Measurements from ENCODE around the gene COP1.

Gene COP1

GRCh38 chr1:176122282-176122681 lies 84.8 kb downstream of the COP1 start:
- Histone ChIP-seq H3K79me1 (ENCODE audit: low read depth, low read length) (no peaks in the 10 kb centered on the region), H3K27me3 (ENCODE audit: control insufficient read depth in 3 of 3, insufficient read depth in 3 of 3, low read depth in 1 of 3, low read length in 3 of 3) (no peaks in the 10 kb centered on the region), H3K9me3 (replicated peaks in 1 of 2; ENCODE audit: control insufficient read depth in 2 of 2, insufficient read depth in 1 of 2, low read depth in 1 of 2, low read length in 2 of 2) (peaks cover 0 to 10% of the 10 kb centered on the region in 2 donors), H4K8ac (ENCODE audit: low read depth, low read length) (no peak overlapping the region), H3K27ac (replicated peaks; ENCODE audit: low read length) (no peak overlapping the region), H3K36me3 (replicated peaks in 1 of 2; ENCODE audit: control insufficient read depth in 2 of 2, insufficient read depth in 2 of 2, low read length in 2 of 2) (peaks cover 0 to 31% of the 10 kb centered on the region in 2 donors), H3K23ac (ENCODE audit: low read depth, low read length, poor library complexity) (no peak overlapping the region), H2BK120ac (ENCODE audit: low read depth, low read length) (no peak overlapping the region), H3K14ac (ENCODE audit: low read length) (no peak overlapping the region), H2BK12ac (ENCODE audit: low read length) (no peak overlapping the region), H2BK15ac (ENCODE audit: low read length) (no peak overlapping the region), H3K9ac (ENCODE audit: low read depth, low read length, poor library complexity) (no peak overlapping the region), H3K4me2 (ENCODE audit: insufficient read depth, low read length, poor library complexity, severe bottlenecking) (no peak overlapping the region), H2BK5ac (ENCODE audit: low read length) (no peak overlapping the region), H2AK5ac (ENCODE audit: low read depth, low read length) (no peak overlapping the region), H3K4me3 (ENCODE audit: low read length in 2 of 2) (no peak overlapping the region), H4K91ac (ENCODE audit: low read depth, low read length, poor library complexity) (no peak overlapping the region), H3K4me1 (ENCODE audit: control insufficient read depth in 2 of 2, insufficient read depth in 1 of 2, low read depth in 1 of 2, low read length in 2 of 2) (no peaks in the 10 kb centered on the region), H2AFZ (ENCODE audit: low read length) (no peak overlapping the region), H3K4ac (ENCODE audit: low read length) (no peak overlapping the region), H3K18ac (ENCODE audit: low read length) (no peak overlapping the region)
- no peak for DNase-seq (ENCODE audit: low spot score)
- no CpG with 5 or more reads among the region's 4 CpGs for WGBS, 2 donors (ENCODE audit: extremely low coverage in 2 of 2, insufficient read length in 2 of 2, insufficient replicate concordance in 1 of 2)

GRCh38 chr1:176119549-176119948 lies 87.5 kb downstream of the COP1 start:
- H3K4me2 ChIP-seq (ENCODE audit: insufficient read depth, low read length, poor library complexity, severe bottlenecking): no peak overlapping the region
- H4K91ac ChIP-seq (ENCODE audit: low read depth, low read length, poor library complexity): no peak overlapping the region
- H3K4ac ChIP-seq (ENCODE audit: low read length): no peak overlapping the region
- no CpG with 5 or more reads among the region's 1 CpG for WGBS, 2 donors (ENCODE audit: extremely low coverage in 2 of 2, insufficient read length in 2 of 2, insufficient replicate concordance in 1 of 2)
- H3K79me1 ChIP-seq (ENCODE audit: low read depth, low read length): no peaks in the 10 kb centered on the region
- H2BK12ac ChIP-seq (ENCODE audit: low read length): no peak overlapping the region
- H3K9me3 ChIP-seq (replicated peaks in 1 of 2; ENCODE audit: control insufficient read depth in 2 of 2, insufficient read depth in 1 of 2, low read depth in 1 of 2, low read length in 2 of 2): peaks cover 0 to 10% of the 10 kb centered on the region in 2 donors
- H3K4me3 ChIP-seq (ENCODE audit: low read length in 2 of 2): no peak overlapping the region
- H2AFZ ChIP-seq (ENCODE audit: low read length): no peak overlapping the region
- H3K4me1 ChIP-seq (ENCODE audit: control insufficient read depth in 2 of 2, insufficient read depth in 1 of 2, low read depth in 1 of 2, low read length in 2 of 2): no peaks in the 10 kb centered on the region
- H2BK5ac ChIP-seq (ENCODE audit: low read length): no peak overlapping the region
- no peak overlapping the region for H3K9ac ChIP-seq (ENCODE audit: low read depth, low read length, poor library complexity)
- no peaks in the 10 kb centered on the region for H3K27me3 ChIP-seq (ENCODE audit: control insufficient read depth in 3 of 3, insufficient read depth in 3 of 3, low read depth in 1 of 3, low read length in 3 of 3)
- H2BK15ac ChIP-seq (ENCODE audit: low read length): no peak overlapping the region
- peaks cover 2 to 35% of the 10 kb centered on the region in 2 donors for H3K36me3 ChIP-seq (replicated peaks in 1 of 2; ENCODE audit: control insufficient read depth in 2 of 2, insufficient read depth in 2 of 2, low read length in 2 of 2)
- no peak overlapping the region for H3K14ac ChIP-seq (ENCODE audit: low read length)
- no peak overlapping the region for H3K23ac ChIP-seq (ENCODE audit: low read depth, low read length, poor library complexity)
- no peak for DNase-seq (ENCODE audit: low spot score)
- H2AK5ac ChIP-seq (ENCODE audit: low read depth, low read length): no peak overlapping the region
- no peak overlapping the region for H4K8ac ChIP-seq (ENCODE audit: low read depth, low read length)
- no peak overlapping the region for H3K27ac ChIP-seq (replicated peaks; ENCODE audit: low read length)
- H2BK120ac ChIP-seq (ENCODE audit: low read depth, low read length): no peak overlapping the region
- H3K18ac ChIP-seq (ENCODE audit: low read length): no peak overlapping the region

GRCh38 chr1:176118985-176119384 lies 88.1 kb downstream of the COP1 start:
- no peak overlapping the region for H3K4me3 ChIP-seq (ENCODE audit: low read length in 2 of 2)
- H2AK5ac ChIP-seq (ENCODE audit: low read depth, low read length): no peak overlapping the region
- no peak overlapping the region for H2BK15ac ChIP-seq (ENCODE audit: low read length)
- no peak overlapping the region for H3K4ac ChIP-seq (ENCODE audit: low read length)
- H2BK5ac ChIP-seq (ENCODE audit: low read length): no peak overlapping the region
- no peak overlapping the region for H3K4me2 ChIP-seq (ENCODE audit: insufficient read depth, low read length, poor library complexity, severe bottlenecking)
- DNase-seq (ENCODE audit: low spot score): no peak
- no peak overlapping the region for H4K91ac ChIP-seq (ENCODE audit: low read depth, low read length, poor library complexity)
- no peak overlapping the region for H2BK120ac ChIP-seq (ENCODE audit: low read depth, low read length)
- peaks cover 2 to 39% of the 10 kb centered on the region in 2 donors for H3K36me3 ChIP-seq (replicated peaks in 1 of 2; ENCODE audit: control insufficient read depth in 2 of 2, insufficient read depth in 2 of 2, low read length in 2 of 2)
- H3K9me3 ChIP-seq (replicated peaks in 1 of 2; ENCODE audit: control insufficient read depth in 2 of 2, insufficient read depth in 1 of 2, low read depth in 1 of 2, low read length in 2 of 2): peaks cover 0 to 10% of the 10 kb centered on the region in 2 donors
- no peak overlapping the region for H3K14ac ChIP-seq (ENCODE audit: low read length)
- H2BK12ac ChIP-seq (ENCODE audit: low read length): no peak overlapping the region
- H2AFZ ChIP-seq (ENCODE audit: low read length): no peak overlapping the region
- H3K27me3 ChIP-seq (ENCODE audit: control insufficient read depth in 3 of 3, insufficient read depth in 3 of 3, low read depth in 1 of 3, low read length in 3 of 3): no peaks in the 10 kb centered on the region
- no peaks in the 10 kb centered on the region for H3K4me1 ChIP-seq (ENCODE audit: control insufficient read depth in 2 of 2, insufficient read depth in 1 of 2, low read depth in 1 of 2, low read length in 2 of 2)
- H3K79me1 ChIP-seq (ENCODE audit: low read depth, low read length): no peaks in the 10 kb centered on the region
- H3K27ac ChIP-seq (replicated peaks; ENCODE audit: low read length): no peak overlapping the region
- H4K8ac ChIP-seq (ENCODE audit: low read depth, low read length): no peak overlapping the region
- H3K9ac ChIP-seq (ENCODE audit: low read depth, low read length, poor library complexity): no peak overlapping the region
- H3K23ac ChIP-seq (ENCODE audit: low read depth, low read length, poor library complexity): no peak overlapping the region
- H3K18ac ChIP-seq (ENCODE audit: low read length): no peak overlapping the region

GRCh38 chr1:176111835-176112234 lies 95.3 kb downstream of the COP1 start:
- H3K36me3 ChIP-seq (replicated peaks in 1 of 2; ENCODE audit: control insufficient read depth in 2 of 2, insufficient read depth in 2 of 2, low read length in 2 of 2): peaks cover 2 to 65% of the 10 kb centered on the region in 2 donors
- H3K4ac ChIP-seq (ENCODE audit: low read length): no peak overlapping the region

More at GRCh38 chr1:176111835-176112234, 95.3 kb downstream of the COP1 start:
- no peak overlapping the region for H3K27ac ChIP-seq (replicated peaks; ENCODE audit: low read length)
- no peak overlapping the region for H3K9ac ChIP-seq (ENCODE audit: low read depth, low read length, poor library complexity)
- H3K18ac ChIP-seq (ENCODE audit: low read length): no peak overlapping the region
- no peak for DNase-seq (ENCODE audit: low spot score)
- H2BK120ac ChIP-seq (ENCODE audit: low read depth, low read length): no peak overlapping the region
- H4K8ac ChIP-seq (ENCODE audit: low read depth, low read length): no peak overlapping the region
- no peak overlapping the region for H4K91ac ChIP-seq (ENCODE audit: low read depth, low read length, poor library complexity)
- H2BK5ac ChIP-seq (ENCODE audit: low read length): no peak overlapping the region
- no peaks in the 10 kb centered on the region for H3K4me1 ChIP-seq (ENCODE audit: control insufficient read depth in 2 of 2, insufficient read depth in 1 of 2, low read depth in 1 of 2, low read length in 2 of 2)
- no CpG with 5 or more reads among the region's 1 CpG for WGBS, 2 donors (ENCODE audit: extremely low coverage in 2 of 2, insufficient read length in 2 of 2, insufficient replicate concordance in 1 of 2)
- H2AK5ac ChIP-seq (ENCODE audit: low read depth, low read length): no peak overlapping the region
- H2BK12ac ChIP-seq (ENCODE audit: low read length): no peak overlapping the region
- H3K4me2 ChIP-seq (ENCODE audit: insufficient read depth, low read length, poor library complexity, severe bottlenecking): no peak overlapping the region
- no peak overlapping the region for H3K4me3 ChIP-seq (ENCODE audit: low read length in 2 of 2)
- no peak overlapping the region for H3K14ac ChIP-seq (ENCODE audit: low read length)
- no peak overlapping the region for H2AFZ ChIP-seq (ENCODE audit: low read length)
- no peak overlapping the region for H3K23ac ChIP-seq (ENCODE audit: low read depth, low read length, poor library complexity)
- no peaks in the 10 kb centered on the region for H3K79me1 ChIP-seq (ENCODE audit: low read depth, low read length)
- H2BK15ac ChIP-seq (ENCODE audit: low read length): no peak overlapping the region
- H3K27me3 ChIP-seq (ENCODE audit: control insufficient read depth in 3 of 3, insufficient read depth in 3 of 3, low read depth in 1 of 3, low read length in 3 of 3): no peaks in the 10 kb centered on the region
- no peaks in the 10 kb centered on the region for H3K9me3 ChIP-seq (replicated peaks in 1 of 2; ENCODE audit: control insufficient read depth in 2 of 2, insufficient read depth in 1 of 2, low read depth in 1 of 2, low read length in 2 of 2)

All from neuronal stem cell (in vitro differentiated cells).